Measurements from ENCODE around the gene LCP2.
"Not testable (repeated sequence)": the region's sequence is repeated elsewhere in the genome, so short reads cannot be mapped to it uniquely, and the experiment has no call there.

LCP2 gene

GRCh38 chr5:170247363-170247762, 50.2 kb downstream of the LCP2 start:
- DNase-seq, result no peak

- no peak for DNase-seq
Observed at GRCh38 chr5:170246126-170246870, 51.3 kb downstream of the LCP2 start.

- not testable (repeated sequence) for DNase-seq
Observed at GRCh38 chr5:170245436-170245835, 52.1 kb downstream of the LCP2 start.

- no peak for DNase-seq
Observed at GRCh38 chr5:170238456-170239196, 59.0 kb downstream of the LCP2 start.

- DNase-seq, result no peak
Observed at GRCh38 chr5:170235876-170236864, 61.4 kb downstream of the LCP2 start.

GRCh38 chr5:170233358-170233892, 64.2 kb downstream of the LCP2 start:
- no peak for DNase-seq

GRCh38 chr5:170232786-170233185, 64.8 kb downstream of the LCP2 start, which contains the start of gene C5orf58:
C5orf58 (plus strand) TSS chr5:170232985; CDS start chr5:170234977, 1,992 bp downstream.
- no peak for DNase-seq

GRCh38 chr5:170228762-170229435, 68.7 kb downstream of the LCP2 start:
- DNase-seq, result no peak

- DNase-seq, result no peak
Observed at GRCh38 chr5:170226661-170227060, 70.9 kb downstream of the LCP2 start.

DNA sequence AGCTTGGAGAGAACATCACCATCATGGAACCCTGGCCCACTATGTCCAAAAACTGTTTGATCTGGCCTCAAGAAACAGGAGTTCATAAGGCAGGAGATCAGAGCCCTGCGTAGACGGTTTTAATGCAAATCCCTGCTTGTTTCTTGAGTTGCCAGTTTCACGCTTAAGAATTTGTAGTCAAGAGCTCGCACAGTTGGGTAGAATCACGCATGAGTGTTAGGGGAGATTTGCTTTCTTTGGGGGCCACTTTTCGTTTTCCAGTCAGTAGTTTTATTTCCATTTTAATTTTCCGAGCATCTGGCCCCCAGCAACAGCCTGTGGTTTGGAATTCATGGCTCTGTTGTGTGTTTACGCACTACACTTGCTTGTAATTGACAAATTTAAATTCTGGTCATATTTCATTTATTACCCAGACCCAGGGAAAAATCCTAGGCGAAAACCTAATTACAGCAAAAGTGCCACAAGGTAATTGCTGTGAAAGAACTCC, 71.4 kb downstream of the LCP2 start:
- no peak for DNase-seq

DNA sequence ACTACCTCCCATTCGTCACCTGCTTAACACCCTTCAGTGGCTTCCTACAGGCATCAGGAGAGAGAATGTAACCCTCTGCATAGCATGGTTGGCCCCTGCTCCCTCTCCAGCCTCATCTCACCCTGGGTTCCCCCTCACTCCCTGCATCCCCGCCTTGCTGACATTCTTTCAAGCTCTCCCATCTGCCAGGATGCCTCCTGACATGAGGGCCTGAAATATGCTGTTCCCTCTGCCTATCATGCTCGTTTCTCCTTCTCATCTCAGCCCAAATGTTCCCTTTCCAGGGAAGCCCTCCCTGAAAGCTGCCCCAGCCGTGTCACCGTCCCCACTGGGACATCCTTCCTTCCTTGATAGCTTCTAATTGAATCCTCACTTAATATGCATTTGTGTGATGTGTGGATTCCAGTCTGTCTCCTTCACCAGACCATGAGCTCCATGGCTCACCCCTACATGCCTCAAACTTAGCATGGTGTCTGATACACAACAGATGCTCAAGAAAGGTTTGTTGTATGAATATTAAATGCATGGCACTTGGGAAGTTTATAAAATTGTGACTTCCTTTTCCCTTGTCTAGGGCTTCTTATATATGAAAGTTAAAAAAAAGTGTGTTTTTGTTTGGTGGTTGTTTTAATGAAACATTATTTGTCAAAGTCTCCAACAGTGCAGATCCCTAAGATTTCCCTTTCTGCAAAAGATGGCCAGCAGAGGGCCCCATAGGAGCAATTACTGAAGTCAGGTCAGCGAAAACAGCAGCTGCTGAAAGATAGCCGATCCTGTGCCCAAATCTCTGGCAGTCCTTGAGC, 72.0 kb downstream of the LCP2 start:
- DNase-seq, result peak in 1 of 2 experiments; percentile 23

DNA sequence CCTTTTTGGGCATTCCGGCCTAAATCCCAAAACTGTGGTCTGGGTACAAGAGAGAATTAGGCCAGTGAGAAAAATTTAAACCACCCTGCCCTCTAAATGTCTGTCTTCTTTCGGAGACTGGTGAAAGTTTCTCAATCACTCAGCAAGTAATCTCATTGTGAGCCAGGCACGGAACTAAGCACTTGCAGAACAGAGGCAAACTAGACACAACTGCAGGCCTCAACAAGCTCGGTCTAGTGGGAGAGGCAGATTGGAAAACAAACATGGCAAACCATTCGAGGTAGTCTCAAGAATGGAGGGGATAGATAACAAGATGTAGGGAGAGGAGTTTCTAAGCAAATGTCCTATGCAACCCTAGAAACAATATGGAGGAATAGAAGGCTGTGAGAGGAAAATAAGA, 73.7 kb downstream of the LCP2 start:
- DNase-seq, result no peak

DNA sequence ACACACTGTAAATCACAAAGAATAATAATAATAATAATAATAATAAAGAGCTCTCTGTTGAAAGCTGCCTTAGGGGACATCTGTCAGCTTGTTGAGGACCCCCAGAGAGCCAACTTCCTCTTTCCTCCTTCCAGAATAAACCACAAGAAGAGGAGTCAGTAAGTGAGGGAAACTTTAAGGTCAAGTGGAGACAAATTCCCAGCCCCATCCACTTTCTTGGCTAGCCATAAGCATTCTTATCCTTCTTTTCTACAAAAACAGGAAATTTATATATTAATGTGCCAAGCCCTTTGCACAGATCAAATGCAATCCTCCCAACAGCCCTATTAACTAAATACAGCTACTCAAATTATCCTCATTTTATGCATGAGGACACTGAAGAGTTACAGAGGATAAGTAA, 74.2 kb downstream of the LCP2 start:
- DNase-seq, result no peak

DNA sequence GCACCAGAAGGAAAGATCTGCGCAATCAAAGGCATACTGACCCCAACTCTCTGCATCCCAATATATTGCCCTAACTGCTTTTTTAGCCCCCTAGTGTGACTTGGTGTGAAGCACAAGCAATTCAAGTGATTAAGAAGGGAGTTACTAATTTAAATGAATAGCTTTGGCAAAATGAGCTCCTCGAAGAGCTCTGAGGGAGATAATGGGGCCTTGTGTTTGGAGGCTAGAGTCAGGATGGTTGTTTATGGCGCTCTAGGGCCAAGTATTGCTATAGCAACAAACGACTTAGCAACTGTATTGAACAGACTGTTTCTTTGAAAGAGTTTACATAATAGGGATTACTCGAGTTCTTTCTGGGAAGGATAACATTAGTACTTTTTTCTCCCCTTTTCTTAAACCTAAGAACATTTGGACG, 76.2 kb downstream of the LCP2 start:
- no peak for DNase-seq

- no peak for DNase-seq
Observed at GRCh38 chr5:170220191-170220590, 77.4 kb downstream of the LCP2 start.

- DNase-seq, result no peak
Observed at GRCh38 chr5:170219615-170220014, 78.0 kb downstream of the LCP2 start.

- no peak for DNase-seq
Observed at GRCh38 chr5:170218726-170219125, 78.9 kb downstream of the LCP2 start.

DNA sequence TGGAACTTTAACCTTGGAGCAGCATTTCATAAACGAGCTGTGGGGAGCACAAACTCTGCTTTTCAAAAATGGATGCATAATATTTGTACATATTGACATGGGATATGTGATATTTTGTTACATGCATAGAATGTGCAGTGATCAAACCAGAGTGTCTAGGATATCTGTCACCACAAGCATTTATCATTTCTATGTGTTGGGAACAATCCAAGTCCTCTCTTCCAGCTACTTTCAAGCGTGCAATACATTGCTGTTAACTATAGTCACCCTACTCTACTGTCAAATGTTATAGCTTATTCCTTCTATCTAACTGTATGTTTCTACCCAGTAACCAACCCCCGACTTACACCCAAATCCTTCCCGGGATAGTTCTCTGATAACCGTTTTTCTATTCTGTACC, 79.7 kb downstream of the LCP2 start:
- DNase-seq, result no peak

GRCh38 chr5:170216257-170216864, 81.2 kb downstream of the LCP2 start:
- no peak for DNase-seq

GRCh38 chr5:170211575-170212334, 85.8 kb downstream of the LCP2 start:
- DNase-seq, result no peak
